NT2/D1 (cell line): ENCODE data around the gene RBBP8NL.

Source experiments
- SUZ12 ChIP-seq: IDR thresholded peaks from 2 replicates; pipeline ENCODE4 v1.6.1; 2011; ENCODE audit not compliant: insufficient read length, insufficient read depth; ENCODE audit errors: extremely low read depth
- ZNF274 ChIP-seq: IDR thresholded peaks from 2 replicates; pipeline ENCODE4 v1.6.1; 2011; ENCODE audit warnings: mild to moderate bottlenecking, low read depth, low read length

GRCh38 chr20:62360854-62361798, 66.2 kb downstream of the RBBP8NL start:
- TF ChIP-seq SUZ12 (no peak), ZNF274 (no peak)
